Testis (tissue), 2 donors: ENCODE results near the gene GRN.

Experiments
- POLR2A ChIP-seq: fragments of 450-650 bp; IDR thresholded peaks from one replicate; pipeline ENCODE4 v1.6.1; 2017; ENCODE audit warnings: antibody characterized with exemption, mild to moderate bottlenecking, moderate library complexity
- TF ChIP-seq, protein P1 (sequence below), 3 experiments: fragments of 450-650 bp in 2 of 3; fragments of 200-600 bp in 1 of 3; sonication (generic) in 1 of 3; IDR thresholded peaks; one replicate each; pipeline ENCODE4 v1.5.1; 2016 to 2019; ENCODE audit warnings: antibody characterized with exemption in 3 of 3, mild to moderate bottlenecking in 2 of 3, moderate library complexity in 1 of 3

DNA sequence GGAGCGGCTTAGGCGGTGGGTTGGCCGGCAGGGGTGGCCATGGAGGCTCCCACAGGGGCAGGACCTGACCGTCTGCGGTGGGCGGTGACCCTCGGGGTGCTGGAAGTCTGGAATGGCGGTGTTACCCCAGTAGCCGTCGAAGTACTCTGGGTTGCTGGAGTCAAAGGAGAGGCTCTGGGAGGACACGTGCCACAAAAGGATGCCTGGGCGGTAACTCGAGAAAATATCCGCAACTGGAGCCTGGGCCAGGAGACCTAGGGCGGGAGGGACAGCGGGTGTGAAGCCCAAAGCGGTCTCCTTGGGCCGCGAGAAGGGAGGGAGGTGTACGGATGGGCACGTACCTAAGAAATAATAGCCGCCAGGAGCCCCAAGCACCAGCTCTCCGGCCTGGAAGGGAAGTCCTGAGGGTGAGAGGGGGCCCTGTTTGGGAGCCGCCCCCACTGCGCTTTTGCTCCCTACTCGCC is 39.8 kb downstream of the GRN start:
- TF ChIP-seq, protein P1, sequence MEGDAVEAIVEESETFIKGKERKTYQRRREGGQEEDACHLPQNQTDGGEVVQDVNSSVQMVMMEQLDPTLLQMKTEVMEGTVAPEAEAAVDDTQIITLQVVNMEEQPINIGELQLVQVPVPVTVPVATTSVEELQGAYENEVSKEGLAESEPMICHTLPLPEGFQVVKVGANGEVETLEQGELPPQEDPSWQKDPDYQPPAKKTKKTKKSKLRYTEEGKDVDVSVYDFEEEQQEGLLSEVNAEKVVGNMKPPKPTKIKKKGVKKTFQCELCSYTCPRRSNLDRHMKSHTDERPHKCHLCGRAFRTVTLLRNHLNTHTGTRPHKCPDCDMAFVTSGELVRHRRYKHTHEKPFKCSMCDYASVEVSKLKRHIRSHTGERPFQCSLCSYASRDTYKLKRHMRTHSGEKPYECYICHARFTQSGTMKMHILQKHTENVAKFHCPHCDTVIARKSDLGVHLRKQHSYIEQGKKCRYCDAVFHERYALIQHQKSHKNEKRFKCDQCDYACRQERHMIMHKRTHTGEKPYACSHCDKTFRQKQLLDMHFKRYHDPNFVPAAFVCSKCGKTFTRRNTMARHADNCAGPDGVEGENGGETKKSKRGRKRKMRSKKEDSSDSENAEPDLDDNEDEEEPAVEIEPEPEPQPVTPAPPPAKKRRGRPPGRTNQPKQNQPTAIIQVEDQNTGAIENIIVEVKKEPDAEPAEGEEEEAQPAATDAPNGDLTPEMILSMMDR (IDR thresholded peaks at IDR 0.05) = no peak
- TF ChIP-seq POLR2A = no peak
